ENCODE results near the gene GPR6. TPM values are rescaled to one million over a fixed set of nuclear protein-coding genes. Genes with fewer than 3 reads are reported as not detected.

The GPR6 gene
- total RNA-seq, 6 experiments from 2014 or later, result not detected

GRCh38 chr6:109979033-109979921 lies 1.2 kb downstream of the GPR6 start:
- no peak for TF ChIP-seq CTCF (IDR thresholded peaks at IDR 0.05)
- H3K36me3 Mint-ChIP-seq (ENCODE audit: low read depth), result no peaks in the 10 kb centered on the region
- H3K4me3 Mint-ChIP-seq, result no peak overlapping the region
- H3K27me3 Mint-ChIP-seq (ENCODE audit: insufficient read depth), result peaks cover 6% of the 10 kb centered on the region
- peaks cover 5% of the 10 kb centered on the region for H3K9me3 Mint-ChIP-seq
- H3K27ac Mint-ChIP-seq, result no peak overlapping the region
- DNase-seq, result no peak
- no peaks in the 10 kb centered on the region for H3K4me1 Mint-ChIP-seq (ENCODE audit: low read depth)

GRCh38 chr6:109984410-109984809 lies 6.3 kb downstream of the GPR6 start:
- no peak overlapping the region for H3K27ac Mint-ChIP-seq
- TF ChIP-seq CTCF (IDR thresholded peaks at IDR 0.05), result no peak
- peaks cover 6% of the 10 kb centered on the region for H3K27me3 Mint-ChIP-seq (ENCODE audit: insufficient read depth)

GRCh38 chr6:109987196-109987595 lies 9.1 kb downstream of the GPR6 start:
- no peaks in the 10 kb centered on the region for H3K9me3 Mint-ChIP-seq
- no peak overlapping the region for H3K27ac Mint-ChIP-seq
- no peak overlapping the region for H3K4me3 Mint-ChIP-seq
- no peaks in the 10 kb centered on the region for H3K4me1 Mint-ChIP-seq (ENCODE audit: low read depth)
- DNase-seq, result no peak
- H3K27me3 Mint-ChIP-seq (ENCODE audit: insufficient read depth), result peaks cover 10% of the 10 kb centered on the region
- TF ChIP-seq CTCF (IDR thresholded peaks at IDR 0.05), result no peak
- H3K36me3 Mint-ChIP-seq (ENCODE audit: low read depth), result no peaks in the 10 kb centered on the region

More at GRCh38 chr6:109984410-109984809, 6.3 kb downstream of the GPR6 start:
- no peak overlapping the region for H3K4me3 Mint-ChIP-seq
- H3K4me1 Mint-ChIP-seq (ENCODE audit: low read depth), result no peaks in the 10 kb centered on the region
- peaks cover 5% of the 10 kb centered on the region for H3K9me3 Mint-ChIP-seq
- no peaks in the 10 kb centered on the region for H3K36me3 Mint-ChIP-seq (ENCODE audit: low read depth)
- no peak for DNase-seq

- Mint-ChIP-seq H3K27ac (no peak overlapping the region), H3K27me3 (ENCODE audit: insufficient read depth) (peaks cover 7% of the 10 kb centered on the region)
Measured at GRCh38 chr6:109991201-109992101, 13.3 kb downstream of the GPR6 start.

More at GRCh38 chr6:109991201-109992101, 13.3 kb downstream of the GPR6 start:
- no peaks in the 10 kb centered on the region for H3K9me3 Mint-ChIP-seq
- H3K4me1 Mint-ChIP-seq (ENCODE audit: low read depth), result no peaks in the 10 kb centered on the region
- no peaks in the 10 kb centered on the region for H3K36me3 Mint-ChIP-seq (ENCODE audit: low read depth)
- no peak overlapping the region for H3K4me3 Mint-ChIP-seq
- no peak for DNase-seq
- no peak for TF ChIP-seq CTCF (IDR thresholded peaks at IDR 0.05)

Measured in HFFc6 (cell line).